Keratinocyte (primary cell): Measurements from ENCODE around the gene FMN1. TPM values are rescaled to one million over a fixed set of nuclear protein-coding genes. Genes with fewer than 3 reads are reported as not detected.

Source experiments
- DNase-seq: peaks from one replicate; pipeline ENCODE4 v3.0.0-alpha.2; 2011; ENCODE audit warnings: low read depth, missing footprints, low spot score
- FAIRE-seq: peaks from 2 replicates; lab custom pipeline; 2011; peaks lifted over from hg19 to GRCh38; lab: Jason Lieb, UNC
- H2AFZ ChIP-seq: 2 replicates; pipeline ENCODE4 v1.6.0; 2012; ENCODE audit warnings: low read length, control low read depth, inconsistent platforms; ENCODE audit not compliant: control insufficient read depth
- H3K27ac ChIP-seq: 2 replicates; pipeline ENCODE4 v1.5.1; 2011; ENCODE audit warnings: low read length; ENCODE audit not compliant: control insufficient read depth, insufficient read depth
- H3K27me3 ChIP-seq: 3 replicates; pipeline ENCODE4 v1.6.0; 2011; ENCODE audit warnings: low read length; ENCODE audit not compliant: control insufficient read depth, insufficient read depth; ENCODE audit errors: extremely low read depth
- H3K36me3 ChIP-seq, 2 experiments: 2 replicates in 1 of 2; 3 replicates in 1 of 2; pipeline ENCODE4 v1.5.1; 2011; ENCODE audit warnings: low read length in 2 of 2, mild to moderate bottlenecking in 1 of 2; ENCODE audit not compliant: control insufficient read depth in 2 of 2, insufficient read depth in 2 of 2; ENCODE audit errors: extremely low read depth in 1 of 2
- H3K4me1 ChIP-seq: 3 replicates; pipeline ENCODE4 v1.5.1; 2011; ENCODE audit warnings: low read length; ENCODE audit not compliant: control insufficient read depth, insufficient read depth; ENCODE audit errors: extremely low read depth
- H3K4me2 ChIP-seq: 3 replicates; pipeline ENCODE4 v1.6.0; 2011; ENCODE audit warnings: low read depth, low read length; ENCODE audit not compliant: control insufficient read depth, insufficient read depth; ENCODE audit errors: extremely low read depth
- H3K4me3 ChIP-seq, 3 experiments: fragments of 200-600 bp in 1 of 3; sonication (generic) in 1 of 3; 2 replicates in 2 of 3; 3 replicates in 1 of 3; pipeline ENCODE4 v1.5.1; 2011 to 2016; ENCODE audit warnings: low read length in 3 of 3, mild to moderate bottlenecking in 3 of 3, control low read depth in 2 of 3, inconsistent platforms in 1 of 3, low read depth in 1 of 3, mixed read lengths in 1 of 3, mixed run types in 1 of 3, moderate library complexity in 1 of 3; ENCODE audit not compliant: control insufficient read depth in 2 of 3, insufficient read depth in 2 of 3; ENCODE audit errors: extremely low read depth in 1 of 3
- H3K79me2 ChIP-seq: 2 replicates; pipeline ENCODE4 v1.6.0; 2012; ENCODE audit warnings: low read length; ENCODE audit not compliant: control insufficient read depth, insufficient read depth
- H3K9ac ChIP-seq: 3 replicates; pipeline ENCODE4 v1.6.0; 2011; ENCODE audit warnings: low read length; ENCODE audit not compliant: control insufficient read depth, insufficient read depth; ENCODE audit errors: extremely low read depth
- H3K9me1 ChIP-seq: 3 replicates; pipeline ENCODE4 v1.6.0; 2011; ENCODE audit warnings: low read length; ENCODE audit not compliant: control insufficient read depth, insufficient read depth; ENCODE audit errors: extremely low read depth
- H3K9me3 ChIP-seq: 2 replicates; pipeline ENCODE4 v1.5.1; 2012; ENCODE audit warnings: low read depth, low read length; ENCODE audit not compliant: control insufficient read depth
- H4K20me1 ChIP-seq: 3 replicates; pipeline ENCODE4 v1.6.0; 2011; ENCODE audit warnings: low read length; ENCODE audit not compliant: control insufficient read depth, insufficient read depth; ENCODE audit errors: extremely low read depth
- EZH2 ChIP-seq: IDR thresholded peaks from one replicate; pipeline ENCODE4 v1.6.1; 2012; ENCODE audit warnings: inconsistent platforms, mild to moderate bottlenecking, low read length, moderate library complexity
- dilution Hi-C: fragments of 300-500 bp; cut with MboI; formaldehyde crosslinking; loops from one replicate; pipeline ENCODE4 v1.7.0; 2020; ENCODE audit warnings: low sequenced_read_pairs; ENCODE audit not compliant: extremely low pct_ligation_motif_present
- polyA plus RNA-seq, 5 experiments: library from polyadenylated mRNA; depleted of rRNA in 3 of 5; stranded (reverse) in 3 of 5; stranded (forward) in 1 of 5; unstranded in 1 of 5; fragments of >200 nt; gene quantifications; 1 replicate in 1 of 5; 2 replicates in 3 of 5; 3 replicates in 1 of 5; pipeline versions ENCODE4 v1.2.1 to v1.2.3, GENCODE V29; 2011 to 2012; ENCODE audit warnings: missing spikeins in 2 of 5, low read depth in 1 of 5, low replicate concordance in 1 of 5
- TF ChIP-seq, protein P1 (sequence below), 3 experiments: IDR thresholded peaks in 1 of 3; conservative IDR thresholded peaks in 1 of 3; optimal IDR thresholded peaks in 1 of 3; 2 replicates in 2 of 3; 3 replicates in 1 of 3; pipeline versions ENCODE3 to v1.5.1; 2011; ENCODE audit warnings: low read length in 3 of 3, mild to moderate bottlenecking in 3 of 3, moderate library complexity in 2 of 3, control low read depth in 1 of 3, inconsistent platforms in 1 of 3; ENCODE audit not compliant: insufficient read depth in 2 of 3; ENCODE audit errors: extremely low read depth in 1 of 3

The FMN1 gene
- polyA plus RNA-seq, 1 donor (not counting 4 experiments of a cell fraction or from before 2014, with no cell fraction given) = 0.71 TPM

DNA sequence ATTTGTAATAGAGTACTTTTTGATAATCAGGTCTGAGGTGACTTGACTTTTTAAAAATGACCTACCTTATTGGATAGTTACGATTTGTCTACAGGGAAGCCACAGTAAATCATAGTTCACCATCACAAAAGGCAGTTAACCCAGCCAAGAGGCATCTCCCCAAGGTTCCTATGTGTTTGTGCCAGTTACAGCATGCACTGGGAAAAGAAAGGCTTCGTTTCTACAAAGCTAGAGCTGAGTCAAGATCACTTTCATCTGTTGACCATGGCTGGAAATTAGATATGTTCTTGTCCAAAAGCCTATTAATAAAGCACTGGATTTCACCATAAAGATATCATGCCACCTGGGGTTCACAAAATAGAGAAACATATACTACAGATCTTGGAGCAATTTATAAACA is 336.8 kb downstream of the FMN1 start:
- no peak overlapping the region for H3K9ac ChIP-seq
- no peaks in the 10 kb centered on the region for H3K9me1 ChIP-seq
- peaks cover 42% of the 10 kb centered on the region for H3K4me1 ChIP-seq
- no peaks in the 10 kb centered on the region for H3K9me3 ChIP-seq
- no peaks in the 10 kb centered on the region for H3K36me3 ChIP-seq
- H3K4me2 ChIP-seq = peak overlapping the region; percentile 23
- no peaks in the 10 kb centered on the region for H4K20me1 ChIP-seq
- FAIRE-seq (peak; percentile 23), DNase-seq (no peak)
- peak overlapping the region; percentile 21 for H2AFZ ChIP-seq
- H3K79me2 ChIP-seq = no peaks in the 10 kb centered on the region
- TF ChIP-seq, protein P1, sequence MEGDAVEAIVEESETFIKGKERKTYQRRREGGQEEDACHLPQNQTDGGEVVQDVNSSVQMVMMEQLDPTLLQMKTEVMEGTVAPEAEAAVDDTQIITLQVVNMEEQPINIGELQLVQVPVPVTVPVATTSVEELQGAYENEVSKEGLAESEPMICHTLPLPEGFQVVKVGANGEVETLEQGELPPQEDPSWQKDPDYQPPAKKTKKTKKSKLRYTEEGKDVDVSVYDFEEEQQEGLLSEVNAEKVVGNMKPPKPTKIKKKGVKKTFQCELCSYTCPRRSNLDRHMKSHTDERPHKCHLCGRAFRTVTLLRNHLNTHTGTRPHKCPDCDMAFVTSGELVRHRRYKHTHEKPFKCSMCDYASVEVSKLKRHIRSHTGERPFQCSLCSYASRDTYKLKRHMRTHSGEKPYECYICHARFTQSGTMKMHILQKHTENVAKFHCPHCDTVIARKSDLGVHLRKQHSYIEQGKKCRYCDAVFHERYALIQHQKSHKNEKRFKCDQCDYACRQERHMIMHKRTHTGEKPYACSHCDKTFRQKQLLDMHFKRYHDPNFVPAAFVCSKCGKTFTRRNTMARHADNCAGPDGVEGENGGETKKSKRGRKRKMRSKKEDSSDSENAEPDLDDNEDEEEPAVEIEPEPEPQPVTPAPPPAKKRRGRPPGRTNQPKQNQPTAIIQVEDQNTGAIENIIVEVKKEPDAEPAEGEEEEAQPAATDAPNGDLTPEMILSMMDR (optimal IDR thresholded peaks at IDR 0.05 in 1 of 3, IDR thresholded peaks at IDR 0.05 in 1 of 3, conservative IDR thresholded peaks at IDR 0.05 in 1 of 3; ENCODE audit: extremely low read depth in 1 of 3, insufficient read depth in 2 of 3, low read length in 3 of 3) = no peak
- TF ChIP-seq EZH2 = no peak
- no peaks in the 10 kb centered on the region for H3K27me3 ChIP-seq
- no peak overlapping the region for H3K4me3 ChIP-seq
- no peak overlapping the region for H3K27ac ChIP-seq
- dilution Hi-C loops = no loop called here

DNA sequence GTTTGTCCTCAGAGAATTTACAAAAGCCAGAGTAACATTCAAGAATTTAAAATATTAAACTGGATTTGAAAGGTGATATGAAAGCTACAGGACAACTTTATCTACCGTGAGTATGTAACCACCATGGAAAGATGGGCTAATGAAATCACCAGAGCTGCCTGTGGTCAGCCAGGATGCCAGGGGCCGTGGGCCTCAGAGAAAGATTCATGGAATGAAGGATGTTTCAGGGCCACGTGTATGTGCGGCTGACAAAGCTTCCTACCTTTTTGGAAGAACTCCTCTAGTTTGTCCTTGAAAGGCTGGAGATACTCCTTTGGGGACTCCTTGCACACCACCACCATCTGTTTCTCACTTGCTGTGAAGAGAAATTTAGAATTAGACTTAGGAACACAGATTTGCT is 337.8 kb downstream of the FMN1 start:
- DNase-seq (no peak), FAIRE-seq (no peak)
- H3K9ac ChIP-seq = no peak overlapping the region
- no peaks in the 10 kb centered on the region for H4K20me1 ChIP-seq
- no peaks in the 10 kb centered on the region for H3K36me3 ChIP-seq
- dilution Hi-C loops = no loop called here
- H3K4me3 ChIP-seq = no peak overlapping the region
- TF ChIP-seq EZH2 = no peak
- TF ChIP-seq, protein P1 (optimal IDR thresholded peaks at IDR 0.05 in 1 of 3, IDR thresholded peaks at IDR 0.05 in 1 of 3, conservative IDR thresholded peaks at IDR 0.05 in 1 of 3; ENCODE audit: extremely low read depth in 1 of 3, insufficient read depth in 2 of 3, low read length in 3 of 3) = no peak
- H3K9me1 ChIP-seq = no peaks in the 10 kb centered on the region
- no peaks in the 10 kb centered on the region for H3K27me3 ChIP-seq
- H3K27ac ChIP-seq = peak overlapping the region; percentile 70
- H3K79me2 ChIP-seq = no peaks in the 10 kb centered on the region
- H3K9me3 ChIP-seq = no peaks in the 10 kb centered on the region
- no peak overlapping the region for H2AFZ ChIP-seq
- H3K4me1 ChIP-seq = peaks cover 48% of the 10 kb centered on the region
- peak overlapping the region; percentile 12 for H3K4me2 ChIP-seq
